ENCODE data around the gene RIC8A. TPM values are rescaled to one million over a fixed set of nuclear protein-coding genes. Genes with fewer than 3 reads are reported as not detected.
"Not testable (repeated sequence)": the region's sequence is repeated elsewhere in the genome, so short reads cannot be mapped to it uniquely, and the experiment has no call there.

RIC8A gene
- total and polyA plus RNA-seq, 4 donors = 12.5 to 49.6 (median 34.5) TPM

- 95% methylated on average over 3 of the region's 3 CpGs for WGBS
- H3K9ac ChIP-seq (ENCODE audit: low read depth in 1 of 2, low read length in 2 of 2) = not testable (repeated sequence)
- H3K36me3 ChIP-seq (ENCODE audit: control insufficient read depth in 4 of 4, insufficient read depth in 3 of 4, low read depth in 1 of 4, low read length in 3 of 4) = peaks cover 2 to 24% (median 10%) of the 10 kb centered on the region in 4 donors
These were observed 13.2 kb downstream of the RIC8A start for GRCh38 chr11:220641-221215.

GRCh38 chr11:221539-221938 is 14.0 kb downstream of the RIC8A start:
- no peak overlapping the region for H3K4me3 ChIP-seq (ENCODE audit: low read depth in 1 of 3, low read length in 3 of 3)
- no peak for DNase-seq (ENCODE audit: low spot score)
- H3K36me3 ChIP-seq (ENCODE audit: control insufficient read depth in 4 of 4, insufficient read depth in 3 of 4, low read depth in 1 of 4, low read length in 3 of 4) = peaks cover 0 to 21% (median 6%) of the 10 kb centered on the region in 4 donors
- H3K27ac ChIP-seq (ENCODE audit: low read depth in 1 of 2, low read length in 2 of 2) = no peak overlapping the region
- 88% methylated on average over 7 of the region's 7 CpGs for WGBS
- no peaks in the 10 kb centered on the region for H3K9me3 ChIP-seq (ENCODE audit: control insufficient read depth in 4 of 4, low read length in 3 of 4)
- H3K27me3 ChIP-seq (ENCODE audit: control insufficient read depth in 4 of 4, insufficient read depth in 4 of 4, low read length in 3 of 4) = no peaks in the 10 kb centered on the region
- no peak overlapping the region for H3K9ac ChIP-seq (ENCODE audit: low read depth in 1 of 2, low read length in 2 of 2)
- TF ChIP-seq, protein P1, sequence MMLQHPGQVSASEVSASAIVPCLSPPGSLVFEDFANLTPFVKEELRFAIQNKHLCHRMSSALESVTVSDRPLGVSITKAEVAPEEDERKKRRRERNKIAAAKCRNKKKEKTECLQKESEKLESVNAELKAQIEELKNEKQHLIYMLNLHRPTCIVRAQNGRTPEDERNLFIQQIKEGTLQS (IDR thresholded peaks at IDR 0.05) = no peak
- TF ChIP-seq REST (IDR thresholded peaks at IDR 0.05) = no peak
- TF ChIP-seq SP1 (IDR thresholded peaks at IDR 0.05) = no peak
- no peak for TF ChIP-seq JUND (IDR thresholded peaks at IDR 0.05)
- no peak for TF ChIP-seq RXRA (IDR thresholded peaks at IDR 0.05)
- no peak for TF ChIP-seq GABPA (IDR thresholded peaks at IDR 0.05 in 1 of 2, conservative IDR thresholded peaks at IDR 0.05 in 1 of 2)
- no peak for TF ChIP-seq TAF1 (conservative IDR thresholded peaks at IDR 0.05)
- no peak for TF ChIP-seq MAX (IDR thresholded peaks at IDR 0.05)
- TF ChIP-seq HNF4A (conservative IDR thresholded peaks at IDR 0.05) = no peak
- no peak for TF ChIP-seq FOXA2 (IDR thresholded peaks at IDR 0.05)
- TF ChIP-seq NR2F2 (IDR thresholded peaks at IDR 0.05) = no peak
- no peak for TF ChIP-seq HNF4G (IDR thresholded peaks at IDR 0.05)
- no peak for TF ChIP-seq YY1 (IDR thresholded peaks at IDR 0.05)
- TF ChIP-seq, protein P2, sequence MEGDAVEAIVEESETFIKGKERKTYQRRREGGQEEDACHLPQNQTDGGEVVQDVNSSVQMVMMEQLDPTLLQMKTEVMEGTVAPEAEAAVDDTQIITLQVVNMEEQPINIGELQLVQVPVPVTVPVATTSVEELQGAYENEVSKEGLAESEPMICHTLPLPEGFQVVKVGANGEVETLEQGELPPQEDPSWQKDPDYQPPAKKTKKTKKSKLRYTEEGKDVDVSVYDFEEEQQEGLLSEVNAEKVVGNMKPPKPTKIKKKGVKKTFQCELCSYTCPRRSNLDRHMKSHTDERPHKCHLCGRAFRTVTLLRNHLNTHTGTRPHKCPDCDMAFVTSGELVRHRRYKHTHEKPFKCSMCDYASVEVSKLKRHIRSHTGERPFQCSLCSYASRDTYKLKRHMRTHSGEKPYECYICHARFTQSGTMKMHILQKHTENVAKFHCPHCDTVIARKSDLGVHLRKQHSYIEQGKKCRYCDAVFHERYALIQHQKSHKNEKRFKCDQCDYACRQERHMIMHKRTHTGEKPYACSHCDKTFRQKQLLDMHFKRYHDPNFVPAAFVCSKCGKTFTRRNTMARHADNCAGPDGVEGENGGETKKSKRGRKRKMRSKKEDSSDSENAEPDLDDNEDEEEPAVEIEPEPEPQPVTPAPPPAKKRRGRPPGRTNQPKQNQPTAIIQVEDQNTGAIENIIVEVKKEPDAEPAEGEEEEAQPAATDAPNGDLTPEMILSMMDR (IDR thresholded peaks at IDR 0.05; ENCODE audit: low read depth, low read length, missing input control) = no peak
- no peak for TF ChIP-seq RAD21 (IDR thresholded peaks at IDR 0.05)
- no peak for TF ChIP-seq FOXA1 (IDR thresholded peaks at IDR 0.05)
- TF ChIP-seq ZBTB33 (IDR thresholded peaks at IDR 0.05) = no peak
- TF ChIP-seq EGR1 (IDR thresholded peaks at IDR 0.05; ENCODE audit: low read depth in 2 of 2) = no peak
- H3K4me1 ChIP-seq (ENCODE audit: control insufficient read depth in 4 of 4, insufficient read depth in 4 of 4, low read length in 3 of 4) = no peaks in the 10 kb centered on the region

More at GRCh38 chr11:220641-221215, 13.2 kb downstream of the RIC8A start:
- not testable (repeated sequence) for H3K27ac ChIP-seq (ENCODE audit: low read depth in 1 of 2, low read length in 2 of 2); H3K4me3 ChIP-seq (ENCODE audit: low read depth in 1 of 3, low read length in 3 of 3); H3K27me3 ChIP-seq (ENCODE audit: control insufficient read depth in 4 of 4, insufficient read depth in 4 of 4, low read length in 3 of 4); DNase-seq (ENCODE audit: low spot score); H3K4me1 ChIP-seq (ENCODE audit: control insufficient read depth in 4 of 4, insufficient read depth in 4 of 4, low read length in 3 of 4); H3K9me3 ChIP-seq (ENCODE audit: control insufficient read depth in 4 of 4, low read length in 3 of 4)

Data from liver (tissue), 9 donors.